A549 treated with CpdA at 1 μM for 4 hours (cell line): Measurements from ENCODE around the gene IL17RB. TPM values are rescaled to one million over a fixed set of nuclear protein-coding genes. Genes with fewer than 3 reads are reported as not detected.

Experiments
- total RNA-seq: library from RNA; stranded (reverse); fragments of 200-300 nt; extraction: Qiagen RNA extraction; gene quantifications from 5 replicates; pipeline ENCODE4 v1.2.3, GENCODE V29; 2022; ENCODE audit warnings: low read depth

The IL17RB gene
- total RNA-seq: 0.94 to 1.6 TPM (median 1.1 TPM) in 5 replicates

GRCh38 chr3:53846134-53846850 is at the start of gene IL17RB, which contains the start of gene CHDH:
IL17RB (plus strand) TSS chr3:53846568; CDS start chr3:53846589, 21 bp downstream.
CHDH (minus strand) TSS chr3:53846419; CDS start chr3:53824008, 22,411 bp downstream.

GRCh38 chr3:53881691-53882593 is 35.6 kb downstream of the IL17RB start, which contains the start of gene ACTR8:
ACTR8 (minus strand) TSS chr3:53882152; CDS start chr3:53882101, 51 bp downstream.

GRCh38 chr3:53891497-53892285 is 45.3 kb downstream of the IL17RB start, which contains the start of gene SELENOK:
SELENOK (minus strand) TSS chr3:53891859.

Other genes with a start within 250 kb of the IL17RB start
- 2.3 to 3.5 TPM (median 2.7 TPM) in 5 replicates for gene CHDH, start 149 bp upstream of the IL17RB start, total RNA-seq
- 14.2 to 17.3 TPM (median 16.1 TPM) in 5 replicates for gene ACTR8, start 35.6 kb downstream of the IL17RB start, total RNA-seq
- gene SELENOK, start 45.3 kb downstream of the IL17RB start, total RNA-seq: 25.0 to 33.9 TPM (median 27.4 TPM) in 5 replicates